Stimulated activated CD4-positive, alpha-beta T cell treated with anti-CD3 and anti-CD28 coated beads, Interleukin-12 subunit alpha, Interleukin-12 subunit beta, amount 100 ng/mL, for 4 hours (primary cell): ENCODE results near the gene DPP7.

Experiments
- DNase-seq: peaks from one replicate; pipeline ENCODE4 v3.0.0-alpha.2; 2020

DPP7 gene

GRCh38 chr9:137110147-137110910 lies 4.2 kb downstream of the DPP7 start:
- no peak for DNase-seq

- no peak for DNase-seq
Observed at GRCh38 chr9:137109250-137110146, 5.0 kb downstream of the DPP7 start.

GRCh38 chr9:137108608-137109249 lies 5.8 kb downstream of the DPP7 start:
- no peak for DNase-seq

GRCh38 chr9:137107982-137108381 lies 6.6 kb downstream of the DPP7 start:
- DNase-seq: no peak

GRCh38 chr9:137107312-137107921 lies 7.1 kb downstream of the DPP7 start:
- no peak for DNase-seq

GRCh38 chr9:137106662-137107250 lies 7.8 kb downstream of the DPP7 start:
- DNase-seq: no peak

GRCh38 chr9:137105814-137106661 lies 8.5 kb downstream of the DPP7 start:
- no peak for DNase-seq

GRCh38 chr9:137103206-137103999 lies 11.1 kb downstream of the DPP7 start:
- DNase-seq: no peak

- DNase-seq: no peak
Observed at GRCh38 chr9:137099231-137099630, 15.3 kb downstream of the DPP7 start.

- DNase-seq: no peak
Observed at GRCh38 chr9:137097761-137098462, 16.6 kb downstream of the DPP7 start.

GRCh38 chr9:137096785-137097546 lies 17.6 kb downstream of the DPP7 start:
- no peak for DNase-seq

GRCh38 chr9:137095664-137096517 lies 18.6 kb downstream of the DPP7 start:
- peak; percentile 81 for DNase-seq

- DNase-seq: no peak
Observed at GRCh38 chr9:137089232-137089947, 25.1 kb downstream of the DPP7 start.

- DNase-seq: no peak
Observed at GRCh38 chr9:137088121-137088520, 26.4 kb downstream of the DPP7 start.

GRCh38 chr9:137087409-137087925 lies 27.1 kb downstream of the DPP7 start:
- DNase-seq: no peak

- peak; percentile 99 for DNase-seq
Observed at GRCh38 chr9:137086531-137087408, 27.8 kb downstream of the DPP7 start, which contains the start of gene MAN1B1. TSS of gene MAN1B1 (plus strand) at chr9:137086985. CDS start at chr9:137087000, 15 bp downstream.
